Mesenchymal stem cell (in vitro differentiated cells and primary cell): ENCODE measurements around the gene COL13A1. TPM values are rescaled to one million over a fixed set of nuclear protein-coding genes. Genes with fewer than 3 reads are reported as not detected.

Experiments
- DNase-seq: peaks from one replicate; pipeline ENCODE4 v3.0.0-alpha.2; 2013
- H2AFZ ChIP-seq: one replicate; pipeline ENCODE4 v1.6.1; 2013; ENCODE audit warnings: low read depth, mild to moderate bottlenecking, control low read depth, inconsistent platforms, low read length, moderate library complexity
- H2AK5ac ChIP-seq: 2 replicates; pipeline ENCODE4 v1.6.1; 2013; ENCODE audit warnings: low read length, moderate library complexity, mild to moderate bottlenecking, inconsistent platforms; ENCODE audit not compliant: severe bottlenecking
- H2BK120ac ChIP-seq: one replicate; pipeline ENCODE4 v1.6.1; 2013; ENCODE audit warnings: low read depth, mild to moderate bottlenecking, inconsistent platforms, low read length, moderate library complexity
- H2BK12ac ChIP-seq, 2 experiments: one replicate each; pipeline ENCODE4 v1.6.1; 2013; ENCODE audit warnings: inconsistent platforms in 2 of 2, low read length in 2 of 2, mild to moderate bottlenecking in 2 of 2, moderate library complexity in 2 of 2, control low read depth in 1 of 2
- H2BK15ac ChIP-seq: one replicate; pipeline ENCODE4 v1.6.1; 2013; ENCODE audit warnings: mild to moderate bottlenecking, low read depth, inconsistent platforms; ENCODE audit not compliant: poor library complexity, severe bottlenecking
- H2BK5ac ChIP-seq: 2 replicates; pipeline ENCODE4 v1.6.1; 2013; ENCODE audit warnings: low read depth, mild to moderate bottlenecking, low read length, control low read depth, inconsistent platforms; ENCODE audit not compliant: poor library complexity, severe bottlenecking
- H3K14ac ChIP-seq, 2 experiments: one replicate each; pipeline ENCODE4 v1.6.1; 2013; ENCODE audit warnings: inconsistent platforms in 2 of 2, low read length in 2 of 2, control low read depth in 1 of 2, mild to moderate bottlenecking in 1 of 2, moderate library complexity in 1 of 2
- H3K18ac ChIP-seq, 2 experiments: one replicate each; pipeline ENCODE4 v1.6.1; 2013; ENCODE audit warnings: inconsistent platforms in 2 of 2, low read length in 2 of 2, control low read depth in 1 of 2, low read depth in 1 of 2, mild to moderate bottlenecking in 1 of 2
- H3K23ac ChIP-seq, 2 experiments: one replicate each; pipeline ENCODE4 v1.6.1; 2013; ENCODE audit warnings: inconsistent platforms in 2 of 2, low read length in 2 of 2, mild to moderate bottlenecking in 2 of 2, moderate library complexity in 2 of 2, control low read depth in 1 of 2
- H3K27ac ChIP-seq: 2 replicates; pipeline ENCODE4 v1.5.1; 2013; ENCODE audit warnings: mild to moderate bottlenecking, moderate library complexity, low read length, control low read depth, inconsistent platforms; ENCODE audit not compliant: poor library complexity, severe bottlenecking
- H3K27me3 ChIP-seq, 2 experiments: 2 replicates each; pipeline versions ENCODE4 v1.6.1 to v1.7.0; 2013; ENCODE audit warnings: low read length in 2 of 2, mild to moderate bottlenecking in 2 of 2, moderate library complexity in 2 of 2, control low read depth in 1 of 2, inconsistent platforms in 1 of 2; ENCODE audit not compliant: control insufficient read depth in 1 of 2, insufficient read depth in 1 of 2
- H3K36me3 ChIP-seq, 2 experiments: 2 replicates each; pipeline versions ENCODE4 v1.6.1 to v1.7.0; 2013; ENCODE audit warnings: low read length in 2 of 2, control low read depth in 1 of 2, inconsistent platforms in 1 of 2, low read depth in 1 of 2, mild to moderate bottlenecking in 1 of 2; ENCODE audit not compliant: insufficient read depth in 2 of 2, control insufficient read depth in 1 of 2
- H3K4ac ChIP-seq, 2 experiments: one replicate each; pipeline ENCODE4 v1.6.1; 2013; ENCODE audit warnings: inconsistent platforms in 2 of 2, low read length in 2 of 2, mild to moderate bottlenecking in 2 of 2, moderate library complexity in 2 of 2, control low read depth in 1 of 2, low read depth in 1 of 2
- H3K4me1 ChIP-seq: 2 replicates; pipeline ENCODE4 v1.6.1; 2013; ENCODE audit warnings: low read depth, low read length, control low read depth; ENCODE audit not compliant: control insufficient read depth, insufficient read depth
- H3K4me2 ChIP-seq: 2 replicates; pipeline ENCODE4 v1.6.1; 2013; ENCODE audit warnings: low read length, mild to moderate bottlenecking, inconsistent platforms; ENCODE audit not compliant: poor library complexity, severe bottlenecking
- H3K4me3 ChIP-seq, 2 experiments: 2 replicates each; pipeline versions ENCODE4 v1.5.1 to v1.7.0; 2013; ENCODE audit warnings: low read length in 2 of 2, mild to moderate bottlenecking in 2 of 2, control low read depth in 1 of 2, low read depth in 1 of 2; ENCODE audit not compliant: insufficient read depth in 1 of 2
- H3K79me1 ChIP-seq: replicated peaks from 2 replicates; pipeline ENCODE4 v1.6.1; 2013; ENCODE audit warnings: mild to moderate bottlenecking, control low read depth, low read length, inconsistent platforms; ENCODE audit not compliant: poor library complexity, severe bottlenecking
- H3K9ac ChIP-seq: 2 replicates; pipeline ENCODE4 v1.7.0; 2013; ENCODE audit warnings: mild to moderate bottlenecking, low read length, moderate library complexity
- H3K9me3 ChIP-seq: 2 replicates; pipeline ENCODE4 v1.7.0; 2013; ENCODE audit warnings: mild to moderate bottlenecking, low read length; ENCODE audit not compliant: control insufficient read depth
- H4K8ac ChIP-seq: one replicate; pipeline ENCODE4 v1.6.1; 2013; ENCODE audit warnings: inconsistent platforms, mild to moderate bottlenecking, low read length, moderate library complexity
- H4K91ac ChIP-seq: one replicate; pipeline ENCODE4 v1.6.1; 2013; ENCODE audit warnings: mild to moderate bottlenecking, low read length, inconsistent platforms
- WGBS: methylation state at CpG from one replicate; pipeline ENCODE4 v1.1.7; 2013; ENCODE audit warnings: mixed read lengths; 5-methylcytosine and 5-hydroxymethylcytosine counted together
- polyA plus RNA-seq, 2 experiments: library from polyadenylated mRNA; stranded (reverse); fragments of 200-250 nt; gene quantifications; one replicate each; pipeline ENCODE4 v1.2.3, GENCODE V29; 2013

Gene COL13A1
- polyA plus RNA-seq (2013, experiment 1 of 2): 11.4 TPM
- polyA plus RNA-seq (2013, experiment 2 of 2): 11.1 TPM

GRCh38 chr10:69801434-69802315 is at the start of gene COL13A1:
Gene COL13A1 (plus strand): TSS chr10:69801906. CDS start chr10:69802424, 518 bp downstream.
- DNase-seq: peak; percentile 81
- under 1% methylated on average over 46 of the region's 58 CpGs for WGBS

GRCh38 chr10:69752479-69752878 is 49.2 kb upstream of the COL13A1 start:
- no peak overlapping the region for H3K23ac ChIP-seq
- H3K36me3 ChIP-seq: no peaks in the 10 kb centered on the region
- H2AFZ ChIP-seq: no peak overlapping the region
- peaks cover 15% of the 10 kb centered on the region for H3K4me1 ChIP-seq
- no peak overlapping the region for H2BK5ac ChIP-seq
- no peak overlapping the region for H2BK15ac ChIP-seq
- no peak overlapping the region for H3K9ac ChIP-seq
- H3K9me3 ChIP-seq: no peaks in the 10 kb centered on the region
- H4K8ac ChIP-seq: no peak overlapping the region
- no peak overlapping the region for H3K4me3 ChIP-seq
- no peak overlapping the region for H3K4me2 ChIP-seq
- no peak overlapping the region for H2BK12ac ChIP-seq
- no peak overlapping the region for H2BK120ac ChIP-seq
- H3K18ac ChIP-seq: no peak overlapping the region
- H3K27me3 ChIP-seq: peaks cover 0 to 62% of the 10 kb centered on the region in 2 experiments
- H3K4ac ChIP-seq: no peak overlapping the region
- H3K79me1 ChIP-seq: no peaks in the 10 kb centered on the region
- H4K91ac ChIP-seq: peak overlapping the region; percentile 63
- no peak for DNase-seq
- no peak overlapping the region for H2AK5ac ChIP-seq
- H3K27ac ChIP-seq: no peak overlapping the region
- 78% methylated on average over 7 of the region's 7 CpGs for WGBS
- no peak overlapping the region for H3K14ac ChIP-seq

More at GRCh38 chr10:69801434-69802315, at the start of gene COL13A1:
- Histone ChIP-seq H3K9ac (peak within 1 kb of the TSS; percentile 89), H3K27me3 (peaks cover 0 to 13% of the 10 kb centered on the region in 2 experiments), H2BK12ac (peak within 1 kb of the TSS; percentile 70 to 77), H3K18ac (peak within 1 kb of the TSS; percentile 59 to 88), H2BK5ac (peak within 1 kb of the TSS; percentile 54), H3K79me1 (no peaks in the 10 kb centered on the region), H3K23ac (peak within 1 kb of the TSS; percentile 55 to 85), H3K27ac (peak within 1 kb of the TSS; percentile 14), H3K14ac (peak within 1 kb of the TSS in 1 of 2 experiments; percentile 69), H3K4ac (peak within 1 kb of the TSS in 1 of 2 experiments; percentile 86), H2BK120ac (no peak within 1 kb of the TSS), H3K9me3 (peaks cover 4% of the 10 kb centered on the region), H4K8ac (no peak within 1 kb of the TSS), H4K91ac (peak within 1 kb of the TSS; percentile 59), H3K4me1 (peaks cover 29% of the 10 kb centered on the region), H2AFZ (peak within 1 kb of the TSS; percentile 62), H3K4me2 (peak within 1 kb of the TSS; percentile 75), H3K4me3 (peak within 1 kb of the TSS; percentile 82 to 86), H2AK5ac (no peak within 1 kb of the TSS), H2BK15ac (no peak within 1 kb of the TSS), H3K36me3 (no peaks in the 10 kb centered on the region)

- H2BK120ac ChIP-seq: no peak overlapping the region
- no peak overlapping the region for H2AK5ac ChIP-seq
- no peak overlapping the region for H3K27ac ChIP-seq
- peaks cover 0 to 44% of the 10 kb centered on the region in 2 experiments for H3K27me3 ChIP-seq
- no peak overlapping the region for H4K8ac ChIP-seq
- H3K9me3 ChIP-seq: no peaks in the 10 kb centered on the region
- no peak overlapping the region for H2AFZ ChIP-seq
- H4K91ac ChIP-seq: no peak overlapping the region
- no peak overlapping the region for H2BK5ac ChIP-seq
- H3K4ac ChIP-seq: no peak overlapping the region
- no peak overlapping the region for H2BK15ac ChIP-seq
- WGBS: 89% methylated on average over 1 of the region's 1 CpG
- H3K79me1 ChIP-seq: no peaks in the 10 kb centered on the region
- DNase-seq: no peak
- no peak overlapping the region for H3K14ac ChIP-seq
- no peak overlapping the region for H3K4me2 ChIP-seq
- H3K9ac ChIP-seq: no peak overlapping the region
- no peak overlapping the region for H3K23ac ChIP-seq
- no peak overlapping the region for H3K18ac ChIP-seq
- H2BK12ac ChIP-seq: no peak overlapping the region
- H3K4me1 ChIP-seq: peaks cover 19% of the 10 kb centered on the region
- no peaks in the 10 kb centered on the region for H3K36me3 ChIP-seq
- H3K4me3 ChIP-seq: no peak overlapping the region
Observed at GRCh38 chr10:69756279-69756678, 45.4 kb upstream of the COL13A1 start.

GRCh38 chr10:69757206-69757552 is 44.5 kb upstream of the COL13A1 start:
- Histone ChIP-seq H3K4me1 (peaks cover 19% of the 10 kb centered on the region), H2BK120ac (no peak overlapping the region), H3K4me3 (no peak overlapping the region), H3K9ac (no peak overlapping the region), H3K4me2 (no peak overlapping the region), H3K27me3 (peaks cover 0 to 44% of the 10 kb centered on the region in 2 experiments), H3K9me3 (no peaks in the 10 kb centered on the region), H3K36me3 (no peaks in the 10 kb centered on the region), H2BK12ac (peak overlapping the region in 1 of 2 experiments; percentile 45), H2BK5ac (no peak overlapping the region), H2AK5ac (peak overlapping the region; percentile 87), H3K18ac (peak overlapping the region in 1 of 2 experiments; percentile 75), H2AFZ (peak overlapping the region; percentile 49), H3K23ac (no peak overlapping the region), H4K8ac (peak overlapping the region; percentile 29), H3K79me1 (no peaks in the 10 kb centered on the region), H3K4ac (peak overlapping the region in 1 of 2 experiments; percentile 53), H2BK15ac (no peak overlapping the region), H3K14ac (peak overlapping the region in 1 of 2 experiments; percentile 62), H3K27ac (peak overlapping the region; percentile 83), H4K91ac (peak overlapping the region; percentile 18)
- WGBS: 94% methylated on average over 5 of the region's 5 CpGs
- DNase-seq: no peak
